Skeletal muscle cell (primary cell): ENCODE measurements around the gene PSMD8.
A peak's percentile ranks its signal among the peaks of the same experiment; 100 is the strongest.

Source experiments
- DNase-seq: peaks from one replicate; pipeline ENCODE4 v3.0.0-alpha.2; 2010; ENCODE audit warnings: low read depth
- H3K4me3 ChIP-seq: 2 replicates; pipeline ENCODE4 v1.5.1; 2011; ENCODE audit warnings: low read depth, mild to moderate bottlenecking, control low read depth, low read length, moderate library complexity

PSMD8 gene

GRCh38 chr19:38385057-38385803 is 10.9 kb downstream of the PSMD8 start:
- no peak overlapping the region for H3K4me3 ChIP-seq
- no peak for DNase-seq

- no peak for DNase-seq
- no peak overlapping the region for H3K4me3 ChIP-seq
Observed at GRCh38 chr19:38385804-38386257, 11.5 kb downstream of the PSMD8 start.

- no peak overlapping the region for H3K4me3 ChIP-seq
- DNase-seq: no peak
Observed at GRCh38 chr19:38386300-38386970, 12.1 kb downstream of the PSMD8 start.

GRCh38 chr19:38386971-38387549 is 12.7 kb downstream of the PSMD8 start:
- peak overlapping the region; percentile 81 for H3K4me3 ChIP-seq
- no peak for DNase-seq

- peak; percentile 81 for DNase-seq
Observed at GRCh38 chr19:38387550-38388348, 13.4 kb downstream of the PSMD8 start, which contains the start of gene GGN. Gene GGN, minus strand, starts transcription at chr19:38388034. Its CDS starts 773 bp downstream, at chr19:38387261.

GRCh38 chr19:38388349-38389100 is 14.2 kb downstream of the PSMD8 start, which contains the start of gene SPRED3:
Gene SPRED3, plus strand, starts transcription at chr19:38388697. Its CDS starts 1,606 bp downstream, at chr19:38390303.
- no peak for DNase-seq
- peak within 1 kb of the TSS; percentile 81 for H3K4me3 ChIP-seq

More at GRCh38 chr19:38387550-38388348, 13.4 kb downstream of the PSMD8 start, which contains the start of gene GGN:
- H3K4me3 ChIP-seq: peak within 1 kb of the TSS; percentile 81

- H3K4me3 ChIP-seq: peak overlapping the region; percentile 81
- peak; percentile 41 for DNase-seq
Observed at GRCh38 chr19:38389101-38389925, 14.9 kb downstream of the PSMD8 start.

- H3K4me3 ChIP-seq: peak overlapping the region; percentile 81
Observed at GRCh38 chr19:38389957-38390924, 15.9 kb downstream of the PSMD8 start.

GRCh38 chr19:38391911-38392464 is 17.6 kb downstream of the PSMD8 start:
- no peak overlapping the region for H3K4me3 ChIP-seq

More at GRCh38 chr19:38389957-38390924, 15.9 kb downstream of the PSMD8 start:
- no peak for DNase-seq

GRCh38 chr19:38392707-38393308 is 18.4 kb downstream of the PSMD8 start:
- H3K4me3 ChIP-seq: no peak overlapping the region
- no peak for DNase-seq

More at GRCh38 chr19:38391911-38392464, 17.6 kb downstream of the PSMD8 start:
- no peak for DNase-seq

- no peak overlapping the region for H3K4me3 ChIP-seq
- DNase-seq: no peak
Observed at GRCh38 chr19:38394488-38394887, 20.1 kb downstream of the PSMD8 start.

GRCh38 chr19:38395381-38396114 is 21.2 kb downstream of the PSMD8 start:
- no peak overlapping the region for H3K4me3 ChIP-seq
- no peak for DNase-seq

GRCh38 chr19:38399081-38399480 is 24.7 kb downstream of the PSMD8 start:
- H3K4me3 ChIP-seq: no peak overlapping the region
- DNase-seq: no peak

- no peak overlapping the region for H3K4me3 ChIP-seq
- DNase-seq: no peak
Observed at GRCh38 chr19:38399537-38399936, 25.2 kb downstream of the PSMD8 start.

- no peak overlapping the region for H3K4me3 ChIP-seq
- no peak for DNase-seq
Observed at GRCh38 chr19:38400361-38400760, 26.0 kb downstream of the PSMD8 start.
